ENCODE measurements around the gene TYRO3.

Gene TYRO3

GRCh38 chr15:41558400-41559238, at the start of gene TYRO3:
Gene TYRO3, plus strand, starts transcription at chr15:41559212. Its CDS starts 46 bp downstream, at chr15:41559258.
- DNase-seq (ENCODE audit: low read depth, low spot score): peak; percentile 41

DNA sequence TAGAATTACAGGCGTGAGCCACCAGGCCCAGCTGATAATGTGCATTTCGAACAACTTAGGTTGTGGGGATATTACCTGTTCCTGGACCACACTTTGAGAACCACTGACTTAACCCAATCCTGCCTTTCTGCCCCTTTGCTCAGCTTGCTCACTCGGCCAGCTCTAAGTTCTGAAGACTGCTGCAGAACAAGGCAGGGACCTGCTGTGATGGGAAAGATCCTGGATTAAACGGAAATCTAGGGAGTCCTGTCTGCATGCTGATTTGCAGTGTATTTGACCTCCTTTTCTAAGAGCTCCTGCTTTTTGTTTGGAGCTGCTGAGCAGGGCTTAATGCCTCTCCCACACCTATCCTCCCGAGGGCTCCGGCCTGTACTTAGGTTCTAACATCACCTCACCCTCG, 48.3 kb upstream of the TYRO3 start:
- DNase-seq (ENCODE audit: low read depth, low spot score): no peak

DNA sequence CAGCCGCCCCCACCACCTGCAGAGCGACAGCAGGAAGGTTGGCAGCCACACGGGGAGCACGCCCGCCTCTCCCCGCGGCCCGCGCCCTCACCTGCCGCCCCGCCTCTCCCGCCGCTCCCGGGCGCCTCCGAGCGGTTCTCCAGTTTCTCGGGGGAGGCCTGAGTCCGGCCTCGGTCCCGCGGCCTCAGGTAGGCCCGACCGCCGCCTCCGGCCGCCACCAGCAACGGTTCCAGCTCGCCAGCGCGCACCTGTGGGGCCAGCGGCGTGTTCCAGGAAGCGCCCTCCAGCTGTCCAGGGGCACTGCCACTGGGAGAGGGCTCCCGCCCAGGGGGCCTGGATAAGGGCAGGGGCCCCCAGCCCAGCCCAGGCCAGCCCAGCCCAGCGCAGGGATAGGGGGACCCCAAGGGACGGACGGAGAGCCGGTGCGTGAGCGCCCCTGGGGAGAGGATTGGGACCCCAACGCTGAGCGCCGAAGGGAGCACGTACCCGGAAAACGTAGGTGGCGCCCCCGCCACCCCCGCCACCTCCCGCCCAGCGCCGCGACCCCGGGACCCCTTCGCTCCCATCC, 47.6 kb upstream of the TYRO3 start:
- peak; percentile 42 for DNase-seq (ENCODE audit: low read depth, low spot score)

- DNase-seq (ENCODE audit: low read depth, low spot score): no peak
Observed at GRCh38 chr15:41511899-41512369, 47.1 kb upstream of the TYRO3 start.

- DNase-seq (ENCODE audit: low read depth, low spot score): peak; percentile 17
Observed at GRCh38 chr15:41512512-41512939, 46.5 kb upstream of the TYRO3 start.

GRCh38 chr15:41512940-41513505, 46.0 kb upstream of the TYRO3 start:
- DNase-seq (ENCODE audit: low read depth, low spot score): peak; percentile 39

GRCh38 chr15:41513506-41514227, 45.3 kb upstream of the TYRO3 start, which contains the start of gene LTK:
Gene LTK, minus strand, starts transcription at chr15:41513827. Its CDS starts 118 bp downstream, at chr15:41513709.
- DNase-seq (ENCODE audit: low read depth, low spot score): peak; percentile 69

GRCh38 chr15:41517895-41518449, 41.0 kb upstream of the TYRO3 start:
- no peak for DNase-seq (ENCODE audit: low read depth, low spot score)

DNA sequence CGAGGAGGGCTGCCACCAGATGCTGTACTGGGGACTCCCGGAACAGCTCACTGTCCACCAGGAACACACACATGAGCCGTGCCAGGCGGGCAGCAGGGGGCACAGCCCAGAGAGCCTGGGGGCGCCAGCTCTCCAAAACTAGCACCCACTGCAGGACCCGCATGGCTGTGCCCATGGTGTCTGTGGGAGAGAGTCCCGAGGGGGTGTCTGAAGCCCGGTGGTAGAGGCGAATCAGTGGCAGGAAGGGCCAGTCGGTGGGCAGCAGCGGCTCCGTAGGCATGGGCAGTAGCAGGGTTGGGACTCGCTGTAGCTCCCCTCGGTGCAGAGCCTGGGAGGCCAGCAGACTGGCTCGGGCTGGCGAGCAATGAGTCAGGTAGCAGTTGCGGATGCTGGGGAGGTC, 38.4 kb upstream of the TYRO3 start:
- DNase-seq (ENCODE audit: low read depth, low spot score): no peak

- no peak for DNase-seq (ENCODE audit: low read depth, low spot score)
Observed at GRCh38 chr15:41521614-41522013, 37.4 kb upstream of the TYRO3 start.

GRCh38 chr15:41523097-41523496, 35.9 kb upstream of the TYRO3 start:
- DNase-seq (ENCODE audit: low read depth, low spot score): no peak

DNA sequence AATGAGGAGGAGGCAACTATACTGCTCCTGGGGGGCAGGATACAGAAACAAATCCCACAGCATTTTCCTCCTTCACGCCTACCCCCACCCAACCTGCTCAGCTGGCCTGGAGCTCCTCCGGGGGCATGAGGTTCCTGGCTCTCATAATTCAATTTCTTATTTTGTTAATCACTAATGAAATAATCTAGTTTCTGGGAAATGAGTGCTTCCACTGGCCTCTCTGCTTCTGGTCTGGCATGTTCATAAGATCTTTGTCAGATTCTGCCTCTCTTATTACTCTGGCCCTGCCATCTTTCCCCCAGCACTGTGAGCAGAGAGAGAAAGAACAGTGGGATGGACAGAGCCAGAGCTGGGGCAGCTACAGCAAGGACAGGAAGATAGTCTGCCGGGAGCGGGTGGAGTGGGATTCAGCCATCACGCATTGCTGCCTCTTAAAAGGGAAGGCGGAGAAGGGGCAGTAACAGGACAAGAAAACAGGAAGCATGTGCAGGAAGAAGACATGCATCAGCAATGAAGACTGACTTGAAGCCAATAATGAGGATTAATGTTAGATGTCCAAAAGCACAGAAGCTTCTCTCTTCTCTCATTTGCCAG, 28.6 kb upstream of the TYRO3 start:
- no peak for DNase-seq (ENCODE audit: low read depth, low spot score)

- no peak for DNase-seq (ENCODE audit: low read depth, low spot score)
Observed at GRCh38 chr15:41535544-41535943, 23.5 kb upstream of the TYRO3 start.

DNA sequence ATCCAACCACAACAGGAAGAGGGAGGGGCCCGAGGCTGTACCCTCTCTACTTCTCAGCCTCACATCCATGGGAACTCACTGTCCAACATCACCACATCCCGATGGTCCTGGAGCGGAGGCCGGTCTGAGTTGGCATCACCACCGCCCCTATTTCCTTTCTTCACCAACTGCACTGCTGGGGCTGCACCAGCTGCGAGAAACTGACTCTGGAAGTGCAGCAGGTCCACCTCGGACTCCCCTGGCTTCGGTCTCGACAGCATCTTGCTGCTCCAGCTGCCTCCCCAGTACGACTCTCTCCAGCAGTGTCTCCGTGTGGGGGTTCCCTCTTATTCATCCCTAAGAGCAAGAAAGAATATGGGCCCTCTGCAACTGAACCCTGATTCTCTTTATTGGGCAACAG, 22.1 kb upstream of the TYRO3 start:
- no peak for DNase-seq (ENCODE audit: low read depth, low spot score)

- DNase-seq (ENCODE audit: low read depth, low spot score): peak; percentile 16
Observed at GRCh38 chr15:41543521-41543870, 15.5 kb upstream of the TYRO3 start.

DNA sequence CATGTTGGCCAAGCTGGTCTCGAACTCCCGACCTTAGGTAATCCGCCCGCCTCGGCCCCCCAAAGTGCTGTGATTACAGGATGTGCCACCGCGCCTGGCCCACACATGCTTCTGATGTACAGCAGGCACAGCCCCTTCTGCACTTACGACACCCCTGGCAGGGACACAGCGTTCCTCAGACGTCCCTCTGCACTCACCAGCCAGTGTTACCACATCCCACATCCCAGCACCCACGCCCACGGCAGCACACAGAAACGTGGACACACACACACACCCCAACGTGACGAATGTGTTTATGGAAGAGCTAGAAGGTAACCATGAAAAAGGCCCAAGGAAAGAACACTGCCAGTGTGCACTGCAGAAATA, 14.4 kb upstream of the TYRO3 start:
- DNase-seq (ENCODE audit: low read depth, low spot score): no peak

DNA sequence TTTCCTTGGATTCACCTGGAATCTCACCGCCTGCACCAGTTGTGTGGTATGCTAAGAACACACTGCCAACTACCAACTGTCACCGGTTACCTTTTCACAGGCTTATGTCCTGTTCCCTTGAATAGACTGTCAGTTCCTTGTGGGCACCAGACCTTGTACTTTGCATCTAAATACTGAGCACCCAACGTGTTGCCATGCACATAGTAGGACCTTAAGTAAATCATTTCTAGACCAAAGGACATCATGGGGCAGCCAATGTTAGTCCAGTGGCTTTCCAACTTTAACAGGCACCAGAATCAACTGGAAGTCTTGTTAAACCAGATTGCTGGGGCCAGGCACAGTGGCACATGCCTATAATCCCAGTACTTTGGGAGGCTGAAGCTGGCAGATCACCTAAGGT, 13.8 kb upstream of the TYRO3 start:
- no peak for DNase-seq (ENCODE audit: low read depth, low spot score)

- no peak for DNase-seq (ENCODE audit: low read depth, low spot score)
Observed at GRCh38 chr15:41546851-41547786, 11.9 kb upstream of the TYRO3 start.

DNA sequence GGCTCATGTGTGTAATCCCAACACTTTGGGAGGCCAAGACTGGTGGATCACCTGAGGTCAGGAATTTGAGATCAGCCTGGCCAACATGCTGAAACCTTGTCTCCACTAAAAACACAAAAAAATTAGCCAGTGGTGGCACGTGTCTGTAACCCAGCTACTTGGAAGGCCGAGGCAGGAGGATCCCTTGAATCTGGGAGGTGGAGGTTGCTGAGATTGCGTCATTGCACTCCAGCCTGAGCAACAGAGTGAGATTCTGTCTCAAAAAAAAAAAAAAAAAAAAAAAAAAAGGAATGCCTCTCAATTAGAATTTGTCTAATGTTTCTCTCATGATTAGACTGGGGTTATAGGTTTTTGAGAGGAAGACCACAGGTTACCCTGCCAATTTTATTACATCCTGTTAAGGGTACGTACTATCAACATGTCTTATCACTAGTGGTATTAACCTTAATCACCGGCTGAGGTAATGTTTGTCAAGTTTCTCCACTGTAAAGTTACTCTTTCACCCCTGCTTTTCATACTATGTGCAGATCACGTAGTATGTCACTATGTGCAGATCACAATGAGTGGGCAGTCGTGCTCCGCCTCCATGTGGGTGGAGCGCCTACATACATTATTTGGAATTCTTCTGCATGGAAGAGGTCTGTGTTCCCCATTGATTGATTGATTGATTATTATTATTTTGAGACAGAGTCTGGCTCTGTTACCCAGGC, 8.8 kb upstream of the TYRO3 start:
- DNase-seq (ENCODE audit: low read depth, low spot score): no peak

GRCh38 chr15:41553731-41554130, 5.3 kb upstream of the TYRO3 start:
- no peak for DNase-seq (ENCODE audit: low read depth, low spot score)

Measured in ELF-1 (cell line).